HG03139 (cell line): Measurements from ENCODE around the gene FIGNL1.
"Not testable (repeated sequence)": the region's sequence is repeated elsewhere in the genome, so short reads cannot be mapped to it uniquely, and the experiment has no call there.

Experiments
- ATAC-seq: cut with Tn5 transposase; IDR thresholded peaks from one replicate; pipeline ENCODE4 v1.9.1; 2021; ENCODE audit not compliant: unreplicated experiment

The FIGNL1 gene

DNA sequence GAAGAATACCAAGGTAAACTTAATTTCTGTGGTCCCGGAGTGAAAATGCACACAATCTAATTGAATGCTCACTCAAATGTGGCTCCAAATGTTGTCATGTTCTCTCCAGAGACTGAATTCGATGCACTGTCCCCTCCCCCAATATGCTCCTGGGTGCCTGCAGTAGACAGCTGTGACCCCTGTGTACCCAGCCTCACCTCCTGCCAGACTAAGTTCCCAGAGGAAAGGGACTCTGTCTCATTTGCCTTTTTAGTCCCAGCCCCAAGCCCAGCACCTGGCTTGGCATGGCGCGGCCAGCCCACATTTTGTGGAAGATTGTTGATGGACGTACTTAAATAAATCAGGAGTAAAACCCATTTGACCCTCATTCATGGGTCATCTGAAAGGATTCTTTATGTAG, 21.8 kb upstream of the FIGNL1 start:
- ATAC-seq, result no peak

DNA sequence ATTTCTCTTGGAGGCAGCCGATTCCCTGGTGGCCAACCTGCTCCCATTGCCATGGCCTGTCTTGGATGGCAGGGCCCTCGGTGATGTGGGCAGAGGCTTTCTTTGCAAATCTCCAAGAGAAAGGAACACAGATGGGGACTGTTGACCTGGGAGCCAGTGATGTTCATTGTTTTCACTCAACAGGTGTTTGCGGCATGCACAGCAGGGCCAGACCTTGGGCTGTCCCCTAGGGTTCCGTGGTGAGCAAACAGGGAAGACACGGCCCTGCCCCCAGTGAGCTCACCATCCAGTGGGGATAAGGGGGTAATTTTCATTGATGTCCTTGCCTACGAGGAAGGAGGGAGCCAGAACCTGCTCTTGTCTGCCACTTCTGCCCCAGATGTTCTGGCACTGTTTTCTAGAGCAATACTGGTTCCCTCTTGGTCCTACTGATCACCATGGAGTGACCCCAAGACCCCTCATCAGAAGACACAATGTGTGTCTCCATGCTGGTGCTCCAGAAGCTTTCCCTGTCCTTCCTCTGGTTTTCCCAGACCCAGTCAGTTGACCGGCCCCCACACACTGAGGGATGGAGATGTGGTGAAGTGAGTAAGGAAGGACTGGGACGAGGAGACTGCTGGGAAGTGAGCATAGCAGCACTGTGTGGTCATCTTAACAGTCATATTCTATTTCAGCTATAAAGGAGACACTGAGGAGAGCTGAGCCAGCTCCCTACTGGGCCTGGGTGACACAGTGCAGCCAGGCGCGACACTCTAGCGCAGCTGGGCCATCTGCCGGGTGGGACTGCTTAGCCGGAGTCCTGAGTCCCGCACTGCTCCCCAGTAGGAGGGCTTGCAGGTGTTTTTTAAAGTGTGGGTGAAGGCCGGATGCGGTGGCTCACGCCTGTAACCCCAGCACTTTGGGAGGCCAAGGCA, 20.4 kb upstream of the FIGNL1 start:
- no peak for ATAC-seq

DNA sequence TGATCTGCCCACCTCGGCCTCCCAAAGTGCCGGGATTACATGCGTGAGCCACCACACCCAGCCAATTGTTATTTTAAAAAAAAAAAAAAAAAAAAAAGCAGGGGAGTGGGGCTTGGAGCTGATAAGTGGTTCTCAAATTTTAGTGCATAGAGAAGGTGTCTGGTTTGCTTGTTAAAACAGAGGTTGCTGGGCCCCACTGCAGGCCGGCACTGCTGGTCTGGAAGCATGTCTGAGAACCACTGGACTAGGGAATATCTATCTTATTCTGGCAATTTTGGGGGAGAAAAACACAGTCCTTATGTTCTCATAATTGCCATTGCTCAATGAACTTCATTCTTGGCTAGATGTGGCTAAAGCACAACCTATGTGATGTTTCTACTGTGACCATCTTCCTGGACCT, 19.0 kb upstream of the FIGNL1 start:
- no peak for ATAC-seq

DNA sequence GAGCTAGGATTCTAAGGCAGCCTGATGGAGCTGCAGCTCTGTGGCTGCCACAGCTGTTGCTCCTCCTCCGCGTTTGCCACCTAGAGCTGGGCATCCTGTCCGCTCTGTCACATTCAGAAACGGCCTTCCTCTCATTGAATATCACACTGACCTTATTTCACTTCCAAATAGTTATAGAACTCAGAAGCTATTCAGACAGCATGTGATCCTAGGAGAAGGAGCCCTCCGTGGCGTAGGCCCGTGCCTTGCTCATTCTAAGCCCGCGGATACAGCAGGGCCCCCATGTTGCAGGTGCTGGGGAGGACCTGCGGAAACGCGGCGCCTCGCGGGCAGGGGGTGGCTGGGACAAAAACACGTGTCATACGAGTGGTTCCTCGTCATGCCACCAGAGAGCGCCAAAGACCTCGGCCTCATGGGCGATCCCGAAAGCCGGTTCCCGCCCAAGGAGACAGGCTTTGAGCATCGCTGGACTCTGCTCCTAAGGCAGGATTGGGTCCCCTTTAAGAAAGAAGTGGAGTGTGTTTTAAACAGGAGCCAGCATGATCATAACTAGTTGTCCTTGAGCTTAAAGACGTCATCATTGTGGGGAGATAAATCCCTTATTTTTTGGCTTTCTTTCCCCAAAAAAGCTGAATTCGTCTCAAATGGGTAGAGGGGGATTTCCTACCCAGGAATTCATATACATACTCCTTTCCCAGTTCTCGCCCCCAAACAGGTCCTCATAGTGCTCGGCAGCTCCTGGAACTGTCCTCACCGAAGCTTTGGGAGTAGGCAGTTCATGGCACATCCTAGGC, 17.9 kb upstream of the FIGNL1 start:
- peak; percentile 83 for ATAC-seq

DNA sequence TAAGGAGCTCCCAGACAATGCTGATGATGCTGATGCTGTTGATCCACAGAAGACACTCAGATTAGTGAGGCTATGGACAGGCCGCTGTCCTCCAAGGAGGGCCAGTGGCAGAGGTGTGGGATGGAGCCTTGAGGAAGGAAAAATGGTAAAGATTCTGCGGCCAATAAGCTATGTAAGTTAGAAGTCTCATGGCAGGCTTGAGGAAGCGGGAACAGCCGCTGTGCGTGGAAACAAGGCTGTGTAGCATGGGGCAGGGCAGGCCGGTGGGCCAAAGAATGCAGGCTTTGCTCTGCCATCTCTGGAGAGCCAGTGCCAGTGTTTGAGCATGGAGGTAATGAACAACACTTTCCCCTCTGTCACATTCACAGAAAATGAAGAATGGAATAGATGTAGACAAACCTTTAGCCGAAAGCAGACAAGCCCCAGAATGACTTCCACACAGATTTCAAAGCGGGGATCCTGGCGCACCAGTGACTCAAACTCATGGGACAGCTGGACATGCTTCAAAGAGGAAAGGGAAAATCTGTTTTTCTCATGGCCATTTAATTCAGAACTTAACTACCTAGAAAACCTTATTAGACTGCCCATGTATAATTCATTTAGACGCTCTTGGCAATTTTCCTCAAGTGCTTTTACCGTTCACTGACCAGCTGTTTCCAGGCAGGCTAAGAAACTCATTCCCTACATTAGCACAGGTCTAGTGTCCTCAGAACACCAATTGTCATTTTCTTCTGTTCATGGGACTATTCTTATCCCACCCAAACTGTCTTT, 16.9 kb upstream of the FIGNL1 start:
- ATAC-seq, result no peak

DNA sequence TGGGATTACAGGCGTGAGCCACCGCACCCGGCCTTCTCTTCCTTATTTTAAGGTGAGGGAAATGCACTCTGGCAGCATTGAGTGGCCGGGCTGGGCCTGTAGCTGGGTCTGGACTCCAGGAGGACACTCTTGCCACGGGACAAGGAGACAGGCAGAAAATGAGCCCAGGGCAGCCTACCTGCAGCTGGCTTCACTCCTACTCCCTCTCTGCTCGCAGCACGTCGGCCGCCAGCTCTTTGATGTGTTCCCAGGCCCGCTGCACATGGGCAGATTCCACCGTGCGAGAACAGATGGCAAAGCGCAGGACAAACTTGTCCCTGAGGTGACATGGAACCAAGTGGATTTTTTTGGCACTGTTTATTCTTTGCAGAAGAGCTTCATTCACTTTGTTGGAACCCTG, 12.9 kb upstream of the FIGNL1 start:
- no peak for ATAC-seq

DNA sequence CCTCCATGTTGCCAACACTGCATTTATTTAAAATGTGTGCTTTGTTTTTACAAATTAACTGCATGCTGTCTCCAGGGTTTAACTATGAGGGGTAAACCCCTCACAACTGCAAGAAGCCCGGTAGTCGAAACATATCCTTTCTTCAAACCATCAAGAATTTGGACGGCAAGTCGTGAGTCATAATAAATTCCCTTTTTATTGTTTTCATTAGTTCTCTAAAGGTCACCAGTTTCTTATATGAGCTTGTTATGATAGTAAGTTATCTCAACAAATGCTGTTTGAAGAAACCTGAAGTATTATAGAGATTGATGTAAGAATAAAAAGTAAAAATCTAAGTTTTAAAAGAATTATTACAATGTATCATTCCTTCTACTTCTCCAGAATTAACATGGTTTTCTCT, 12.2 kb upstream of the FIGNL1 start:
- no peak for ATAC-seq

DNA sequence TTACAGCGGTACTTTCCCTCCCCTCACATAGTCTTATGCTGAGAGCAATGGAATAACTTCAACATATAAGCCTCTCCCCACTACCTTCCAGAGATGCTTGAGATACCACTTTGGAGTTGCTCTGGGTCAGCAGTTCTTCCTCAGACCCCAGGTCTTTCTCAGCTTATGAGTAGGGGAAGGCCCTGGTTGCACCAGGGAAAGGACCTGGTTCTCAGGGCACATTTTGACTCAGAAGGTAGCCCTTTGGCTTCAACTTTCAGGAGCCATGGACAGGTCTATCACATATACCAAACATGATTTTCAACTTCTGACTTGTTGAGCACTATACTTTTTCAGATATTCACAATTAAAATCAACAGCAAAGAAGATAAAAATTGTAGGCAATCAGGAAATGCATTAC, 11.5 kb upstream of the FIGNL1 start:
- no peak for ATAC-seq

DNA sequence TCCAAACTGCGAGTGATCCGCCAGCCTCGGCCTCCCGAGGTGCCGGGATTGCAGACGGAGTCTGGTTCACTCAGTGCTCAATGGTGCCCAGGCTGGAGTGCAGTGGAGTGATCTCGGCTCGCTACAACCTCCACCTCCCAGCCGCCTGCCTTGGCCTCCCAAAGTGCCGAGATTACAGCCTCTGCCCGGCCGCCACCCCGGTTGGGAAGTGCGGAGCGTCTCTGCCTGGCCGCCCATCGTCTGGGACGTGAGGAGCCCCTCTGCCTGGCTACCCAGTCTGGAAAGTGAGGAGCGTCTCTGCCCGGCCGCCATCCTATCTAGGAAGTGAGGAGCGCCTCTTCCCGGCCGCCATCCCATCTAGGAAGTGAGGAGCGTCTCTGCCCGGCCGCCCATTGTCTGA, 9.0 kb upstream of the FIGNL1 start:
- not testable (repeated sequence) for ATAC-seq

DNA sequence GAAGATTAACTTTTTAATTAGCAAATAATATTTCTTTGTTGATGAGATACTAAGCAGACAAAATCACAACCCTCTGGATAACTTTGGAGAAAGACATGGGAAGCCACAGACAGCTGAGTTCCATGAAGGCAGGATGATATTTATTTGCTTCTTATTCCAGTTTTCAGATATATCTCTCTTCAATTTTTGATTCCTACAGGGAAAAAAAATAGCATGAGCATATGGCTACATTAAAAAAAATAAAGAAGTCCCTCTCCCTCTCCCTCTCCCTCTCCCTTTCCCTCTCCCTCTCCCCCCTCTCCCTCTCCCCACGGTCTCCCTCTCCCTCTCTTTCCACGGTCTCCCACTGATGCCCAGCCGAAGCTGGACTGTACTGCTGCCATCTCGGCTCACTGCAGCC, 8.5 kb upstream of the FIGNL1 start:
- not testable (repeated sequence) for ATAC-seq

DNA sequence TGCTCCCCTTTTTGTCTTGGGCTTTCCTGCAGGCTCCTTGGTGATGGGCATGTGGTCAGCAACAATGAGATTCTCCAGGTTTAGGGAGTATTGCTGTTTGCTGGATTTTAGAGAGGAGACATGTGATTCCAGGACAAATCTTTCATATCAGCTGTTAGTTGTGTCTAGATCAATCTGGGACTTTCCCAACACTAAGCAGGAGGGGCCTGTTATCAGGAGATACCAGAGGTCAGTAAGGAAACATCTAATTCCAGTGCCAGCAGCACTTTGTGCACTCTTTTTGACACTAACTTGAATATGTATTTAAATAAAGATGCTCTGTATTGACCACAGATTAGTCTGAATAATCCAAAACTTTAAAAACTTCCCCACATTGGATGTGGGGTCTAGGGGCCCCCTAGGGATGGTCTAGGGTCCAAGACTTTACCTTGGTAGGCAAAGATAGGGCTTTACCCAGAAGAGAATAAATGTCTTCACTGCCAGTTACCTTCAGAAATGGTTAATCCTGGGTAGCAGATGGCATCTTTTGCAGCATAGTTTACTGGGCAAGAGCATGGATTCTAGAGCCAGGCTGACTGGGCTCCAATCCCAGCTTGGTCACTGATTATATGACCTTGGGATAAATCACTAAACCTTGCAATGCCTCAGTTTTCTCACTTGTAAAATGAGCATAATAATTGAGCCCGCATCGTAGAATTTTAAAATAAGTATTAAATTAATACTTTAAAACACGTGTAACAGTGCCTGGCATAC, 6.4 kb upstream of the FIGNL1 start:
- no peak for ATAC-seq

DNA sequence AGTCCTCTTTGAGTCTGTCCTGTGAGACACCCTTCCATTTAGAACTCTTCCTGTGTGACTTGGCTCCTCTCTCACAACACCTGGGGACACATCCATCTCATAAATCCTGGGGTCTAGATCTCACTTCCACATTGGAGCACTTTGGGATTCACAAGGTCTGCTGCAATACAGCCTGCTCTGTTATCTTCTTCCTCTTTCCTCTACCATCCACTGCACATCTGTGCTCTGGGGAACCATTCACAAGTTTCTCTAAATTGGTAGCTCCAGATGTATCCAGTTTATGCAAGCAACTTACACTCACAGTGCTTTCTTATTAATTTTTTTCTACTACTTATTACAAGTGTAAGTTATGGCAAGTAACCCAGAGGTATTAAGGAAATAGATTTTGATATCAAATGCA, 5.5 kb upstream of the FIGNL1 start:
- ATAC-seq, result no peak

DNA sequence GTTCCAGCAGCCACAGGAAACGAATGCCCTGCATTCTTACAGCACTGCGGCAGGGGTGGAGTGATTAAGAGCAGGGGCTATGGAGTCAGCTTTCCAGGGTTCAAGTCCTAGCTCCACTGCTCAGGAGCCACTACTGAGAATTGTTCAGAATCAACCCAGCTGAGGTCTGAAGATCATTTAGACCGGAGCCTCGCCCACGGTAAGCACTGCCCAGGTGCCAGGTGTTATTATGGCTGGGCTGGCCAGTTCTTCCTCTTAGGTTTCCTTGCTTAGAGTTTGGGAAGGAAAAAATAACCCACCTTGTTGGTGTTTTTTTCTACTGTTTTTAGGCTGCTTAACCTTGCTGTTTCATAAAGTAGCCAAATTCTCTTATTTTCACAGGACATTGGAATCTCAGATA, 4.8 kb upstream of the FIGNL1 start:
- no peak for ATAC-seq

DNA sequence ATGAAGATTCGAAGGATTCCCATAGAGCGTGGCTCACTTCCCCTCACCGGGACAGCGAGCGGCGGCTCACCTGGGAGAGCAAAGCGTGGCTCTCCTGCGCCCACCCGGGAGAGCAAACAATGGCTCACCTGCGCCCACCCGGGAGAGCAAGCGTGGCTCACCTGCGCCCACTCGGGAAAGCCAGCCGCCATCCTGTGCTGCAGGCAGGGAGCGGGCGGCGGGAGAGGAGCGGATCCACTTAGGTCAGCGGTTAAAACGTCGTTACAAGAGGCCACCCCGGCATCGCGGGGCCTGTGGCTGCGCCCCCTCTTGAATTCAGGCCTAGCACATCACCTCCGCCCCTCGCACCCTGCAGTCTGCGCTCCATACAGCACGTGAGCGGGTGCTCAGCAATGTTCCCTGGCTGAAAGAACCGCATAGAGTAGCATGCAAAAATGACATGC, 461 bp upstream of the FIGNL1 start:
- peak; percentile 8 for ATAC-seq

DNA sequence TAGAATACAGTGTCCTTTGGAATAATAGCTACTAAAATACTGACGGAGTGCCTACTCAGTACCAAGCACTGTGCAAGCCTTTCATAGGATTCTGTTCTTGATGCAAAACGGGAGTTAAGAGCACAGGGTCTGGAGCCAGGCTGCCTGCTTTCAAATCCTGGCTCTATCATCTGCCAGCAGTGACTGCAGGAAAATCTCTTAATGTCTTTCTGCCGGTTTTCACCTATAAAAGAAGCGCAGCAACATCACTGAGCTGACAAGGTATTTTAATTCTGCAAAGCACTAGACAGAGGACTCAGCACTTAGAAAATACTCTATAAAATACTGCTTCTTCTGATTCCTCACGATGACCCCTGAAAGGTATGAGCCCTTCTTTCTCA, 659 bp downstream of the FIGNL1 start:
- no peak for ATAC-seq

DNA sequence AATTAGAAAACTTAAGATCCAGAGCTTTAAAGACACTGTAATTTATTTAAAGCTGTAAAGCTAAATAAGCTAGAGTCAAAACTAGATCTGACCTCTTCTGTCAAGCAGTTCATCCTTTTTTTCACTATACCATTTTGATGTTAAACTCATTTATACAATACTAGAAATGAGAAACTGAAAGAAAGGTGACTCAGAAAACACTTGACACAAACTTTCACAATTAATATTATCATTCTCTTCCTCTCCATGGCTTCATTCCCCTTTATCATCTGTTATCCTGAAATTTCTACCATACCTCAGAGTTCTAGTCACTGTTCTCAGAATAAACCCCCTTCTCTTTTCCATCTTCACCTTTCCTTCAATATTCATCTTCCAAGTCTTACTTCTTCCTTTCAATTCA, 1.3 kb downstream of the FIGNL1 start:
- ATAC-seq, result no peak

DNA sequence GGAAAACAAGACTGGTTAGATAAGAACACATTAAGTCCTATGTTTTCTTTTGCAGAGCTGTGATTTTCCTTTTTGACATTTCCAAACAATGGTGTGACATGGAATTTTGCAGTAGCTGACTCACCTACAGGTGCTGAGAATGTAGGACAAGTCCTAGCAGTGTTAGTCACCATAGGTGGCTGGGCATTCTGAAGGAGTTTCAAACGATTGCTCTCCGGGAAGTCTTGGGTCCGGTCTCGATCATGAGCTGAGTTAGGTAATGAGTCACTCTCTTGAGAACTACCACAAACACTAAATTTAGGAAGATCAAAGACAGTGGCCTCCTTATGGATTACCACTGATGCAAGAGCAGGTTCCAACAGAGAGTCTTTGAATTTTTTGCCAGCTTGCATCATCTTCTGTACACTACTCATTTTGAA, 3.6 kb downstream of the FIGNL1 start:
- no peak for ATAC-seq

DNA sequence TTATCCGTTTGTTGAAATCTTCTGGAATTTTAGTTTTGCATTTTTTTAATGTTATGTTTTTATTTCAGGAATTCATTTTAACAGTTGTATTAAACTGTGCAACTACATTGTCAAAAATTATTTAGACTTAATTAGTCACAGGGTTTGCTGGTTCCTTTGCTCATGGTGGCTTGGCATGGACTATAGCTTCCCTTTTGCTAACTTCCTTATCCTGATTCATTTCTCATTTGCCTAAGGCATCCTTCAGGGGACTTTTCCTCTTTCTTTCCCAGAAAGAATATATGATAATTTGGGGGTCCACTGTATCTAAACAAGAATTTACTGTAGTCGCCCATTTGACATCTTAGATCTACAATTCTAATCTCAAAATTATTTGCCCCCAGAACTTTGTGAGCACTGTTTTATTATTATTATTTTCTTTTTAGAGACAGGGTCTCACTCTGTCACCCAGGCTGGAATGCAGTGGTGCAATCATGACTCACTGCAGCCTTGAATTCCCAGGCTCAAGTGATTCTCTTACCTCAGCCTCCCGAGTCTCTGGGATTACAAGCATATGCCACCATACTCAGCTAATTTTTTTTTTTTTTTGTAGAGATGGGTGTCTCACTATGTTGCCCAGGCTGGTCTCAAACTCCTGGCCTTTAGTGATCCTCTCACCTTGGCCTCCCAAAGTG, 13.9 kb downstream of the FIGNL1 start:
- no peak for ATAC-seq

DNA sequence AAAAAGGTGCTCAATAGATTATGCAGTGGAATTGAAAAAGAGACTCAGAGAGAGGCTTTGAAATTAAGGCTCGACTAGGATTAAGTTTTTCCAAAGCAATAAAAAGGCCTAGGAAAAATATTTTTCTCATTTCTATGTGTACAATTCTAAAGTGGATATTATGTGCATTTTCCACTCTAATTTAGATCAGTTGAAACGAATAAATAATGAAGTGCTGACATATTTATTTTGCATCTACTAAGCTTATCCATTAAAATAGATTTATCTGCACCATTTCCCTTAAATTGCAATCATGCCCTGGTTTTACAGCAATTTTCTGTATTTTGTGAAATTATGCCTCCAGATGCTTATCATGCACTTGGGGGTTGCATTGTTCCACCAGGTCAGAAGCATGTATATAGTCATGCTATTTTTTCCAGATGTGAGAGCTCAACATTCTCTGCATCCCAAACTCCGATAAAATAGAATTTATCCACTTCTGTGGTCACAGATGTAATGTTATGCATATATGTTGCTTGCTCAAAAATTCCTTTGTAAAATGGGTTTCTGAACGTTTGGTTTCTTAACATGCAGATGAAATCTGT, 18.3 kb downstream of the FIGNL1 start:
- no peak for ATAC-seq

DNA sequence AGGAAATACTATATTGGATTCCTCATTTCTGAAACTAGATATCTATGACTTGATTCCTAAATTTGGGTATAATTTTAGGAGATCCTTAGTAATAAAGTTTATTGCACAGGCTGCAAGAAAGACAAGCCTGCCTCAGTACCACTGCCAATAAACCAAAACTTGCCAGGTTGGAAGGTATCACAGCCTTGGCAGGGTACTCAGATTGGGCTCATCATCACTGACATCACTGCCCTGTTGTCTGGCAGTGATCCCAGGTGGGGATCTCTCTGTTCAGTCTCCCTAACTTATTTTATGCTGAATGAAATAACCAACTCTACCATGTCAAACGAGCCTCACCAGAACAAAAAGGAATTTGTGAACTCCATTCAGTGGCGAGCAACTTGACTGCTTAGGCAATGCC, 18.8 kb downstream of the FIGNL1 start:
- ATAC-seq, result no peak
